Measurements from ENCODE around the gene IL3. TPM values are rescaled to one million over a fixed set of nuclear protein-coding genes. Genes with fewer than 3 reads are reported as not detected.

The IL3 gene
- total and polyA plus RNA-seq, 2 donors (not counting 1 experiment from before 2014, with no cell fraction given): not detected

- WGBS (ENCODE audit: insufficient coverage): 29% methylated on average over 1 of the region's 6 CpGs
- no peak overlapping the region for H3K4me3 Mint-ChIP-seq
- POLR2A ChIA-PET: no interaction called here
- H3K27ac Mint-ChIP-seq: no peak overlapping the region
- no peak overlapping the region for H3K9ac ChIP-seq (ENCODE audit: low read length)
- no peaks in the 10 kb centered on the region for H3K36me3 ChIP-seq (replicated peaks in 1 of 2; ENCODE audit: control extremely low read depth in 1 of 2, control insufficient read depth in 1 of 2, extremely low read depth in 1 of 2, insufficient read depth in 2 of 2, low read length in 1 of 2)
- H2AFZ ChIP-seq (ENCODE audit: insufficient read depth, low read depth, low read length, poor library complexity, severe bottlenecking): no peak overlapping the region
- H3K9me3 Mint-ChIP-seq (ENCODE audit: insufficient read depth): no peaks in the 10 kb centered on the region
- H3K4me1 Mint-ChIP-seq: peaks cover 12% of the 10 kb centered on the region
- H3K4me2 ChIP-seq (replicated peaks; ENCODE audit: low read depth, low read length, poor library complexity, severe bottlenecking): no peak overlapping the region
- no peak overlapping the region for H3K4me3 ChIP-seq (ENCODE audit: control extremely low read depth in 1 of 5, extremely low read depth in 1 of 5, insufficient read depth in 1 of 5, low read depth in 2 of 5, low read length in 4 of 5)
- no peaks in the 10 kb centered on the region for H3K79me2 ChIP-seq (ENCODE audit: control insufficient read depth, insufficient read depth, low read length)
- TF ChIP-seq EZH2 (IDR thresholded peaks at IDR 0.05; ENCODE audit: borderline replicate concordance, insufficient read depth, low read depth, low read length, poor library complexity, severe bottlenecking): no peak
- no peak for TF ChIP-seq CTCF (IDR thresholded peaks at IDR 0.05)
- H3K27ac ChIP-seq (ENCODE audit: low read length in 2 of 2): no peak overlapping the region
- no peak for DNase-seq
- no peaks in the 10 kb centered on the region for H3K9me3 ChIP-seq (ENCODE audit: control extremely low read depth in 1 of 3, control insufficient read depth in 2 of 3, insufficient read depth in 1 of 3, low read length in 2 of 3)
- intact Hi-C loops (cut with micrococcal nuclease): no loop called here
- H3K4me1 ChIP-seq (ENCODE audit: control insufficient read depth in 2 of 2, insufficient read depth in 2 of 2, low read length in 2 of 2): peaks cover 6 to 11% of the 10 kb centered on the region in 2 donors
- H3K27me3 Mint-ChIP-seq: peaks cover 39% of the 10 kb centered on the region
- CTCF ChIA-PET: interaction anchor here (0.6 kb wide), 1 partner anchor 432 kb away, joined by 3 read pairs; no protein-coding TSS in a partner anchor
- ATAC-seq (ENCODE audit: low read depth): no peak
- H4K20me1 ChIP-seq (ENCODE audit: control insufficient read depth, insufficient read depth, low read length, poor library complexity, severe bottlenecking): no peaks in the 10 kb centered on the region
- H3K27me3 ChIP-seq (replicated peaks in 1 of 4; ENCODE audit: control extremely low read depth in 1 of 4, control insufficient read depth in 3 of 4, insufficient read depth in 4 of 4, low read length in 3 of 4): peaks cover 0 to 23% (median 11%) of the 10 kb centered on the region in 4 experiments
These were observed 39.7 kb upstream of the IL3 start for GRCh38 chr5:132020568-132021339.

- H3K4me3 Mint-ChIP-seq: no peak overlapping the region
- CTCF ChIA-PET: interaction anchor here (0.6 kb wide), 1 partner anchor 44 kb away, joined by 3 read pairs; no protein-coding TSS in a partner anchor
- H3K27ac Mint-ChIP-seq: no peak overlapping the region
- Histone ChIP-seq H3K79me2 (ENCODE audit: control insufficient read depth, insufficient read depth, low read length) (no peaks in the 10 kb centered on the region), H3K4me2 (replicated peaks; ENCODE audit: low read depth, low read length, poor library complexity, severe bottlenecking) (no peak overlapping the region), H3K9me3 (ENCODE audit: control extremely low read depth in 1 of 3, control insufficient read depth in 2 of 3, insufficient read depth in 1 of 3, low read length in 2 of 3) (peaks cover 0 to 3% (median 0%) of the 10 kb centered on the region in 3 donors), H3K27me3 (replicated peaks in 1 of 4; ENCODE audit: control extremely low read depth in 1 of 4, control insufficient read depth in 3 of 4, insufficient read depth in 4 of 4, low read length in 3 of 4) (peaks cover 0 to 25% (median 12%) of the 10 kb centered on the region in 4 experiments), H3K4me3 (ENCODE audit: control extremely low read depth in 1 of 5, extremely low read depth in 1 of 5, insufficient read depth in 1 of 5, low read depth in 2 of 5, low read length in 4 of 5) (no peak overlapping the region), H3K9ac (ENCODE audit: low read length) (no peak overlapping the region), H3K4me1 (ENCODE audit: control insufficient read depth in 2 of 2, insufficient read depth in 2 of 2, low read length in 2 of 2) (peaks cover 6 to 11% of the 10 kb centered on the region in 2 donors), H4K20me1 (ENCODE audit: control insufficient read depth, insufficient read depth, low read length, poor library complexity, severe bottlenecking) (no peaks in the 10 kb centered on the region), H2AFZ (ENCODE audit: insufficient read depth, low read depth, low read length, poor library complexity, severe bottlenecking) (no peak overlapping the region), H3K27ac (ENCODE audit: low read length in 2 of 2) (no peak overlapping the region), H3K36me3 (replicated peaks in 1 of 2; ENCODE audit: control extremely low read depth in 1 of 2, control insufficient read depth in 1 of 2, extremely low read depth in 1 of 2, insufficient read depth in 2 of 2, low read length in 1 of 2) (no peaks in the 10 kb centered on the region)
- DNase-seq (no peak), ATAC-seq (ENCODE audit: low read depth) (no peak)
- TF ChIP-seq EZH2 (IDR thresholded peaks at IDR 0.05; ENCODE audit: borderline replicate concordance, insufficient read depth, low read depth, low read length, poor library complexity, severe bottlenecking): no peak
- no CpG with 5 or more reads among the region's 2 CpGs for WGBS (ENCODE audit: insufficient coverage)
- peaks cover 12% of the 10 kb centered on the region for H3K4me1 Mint-ChIP-seq
- POLR2A ChIA-PET: no interaction called here
- H3K9me3 Mint-ChIP-seq (ENCODE audit: insufficient read depth): no peaks in the 10 kb centered on the region
- peaks cover 30% of the 10 kb centered on the region for H3K27me3 Mint-ChIP-seq
- intact Hi-C loops (cut with micrococcal nuclease): no loop called here
These were observed 38.8 kb upstream of the IL3 start for GRCh38 chr5:132021654-132022053.

Data from B cell (primary cell).